Astrocyte of the cerebellum (primary cell): ENCODE measurements around the gene RARB.

ENCODE experiments used
- DNase-seq: peaks from one replicate; pipeline ENCODE4 v3.0.0-alpha.2; 2011; ENCODE audit warnings: low read depth
- H3K4me3 ChIP-seq: 2 replicates; pipeline ENCODE4 v1.5.1; 2011; ENCODE audit warnings: mild to moderate bottlenecking, low read depth, low read length, moderate library complexity
- in situ Hi-C: cut with HindIII; loops from 2 replicates; pipeline ENCODE4 v1.10.0; 2017; ENCODE audit warnings: low sequenced_read_pairs
- TF ChIP-seq, protein P1 (sequence below): IDR thresholded peaks from 2 replicates; pipeline ENCODE4 v1.5.1; 2012; ENCODE audit warnings: low read length, low read depth, moderate library complexity, mild to moderate bottlenecking; ENCODE audit errors: missing control alignments

RARB gene

DNA sequence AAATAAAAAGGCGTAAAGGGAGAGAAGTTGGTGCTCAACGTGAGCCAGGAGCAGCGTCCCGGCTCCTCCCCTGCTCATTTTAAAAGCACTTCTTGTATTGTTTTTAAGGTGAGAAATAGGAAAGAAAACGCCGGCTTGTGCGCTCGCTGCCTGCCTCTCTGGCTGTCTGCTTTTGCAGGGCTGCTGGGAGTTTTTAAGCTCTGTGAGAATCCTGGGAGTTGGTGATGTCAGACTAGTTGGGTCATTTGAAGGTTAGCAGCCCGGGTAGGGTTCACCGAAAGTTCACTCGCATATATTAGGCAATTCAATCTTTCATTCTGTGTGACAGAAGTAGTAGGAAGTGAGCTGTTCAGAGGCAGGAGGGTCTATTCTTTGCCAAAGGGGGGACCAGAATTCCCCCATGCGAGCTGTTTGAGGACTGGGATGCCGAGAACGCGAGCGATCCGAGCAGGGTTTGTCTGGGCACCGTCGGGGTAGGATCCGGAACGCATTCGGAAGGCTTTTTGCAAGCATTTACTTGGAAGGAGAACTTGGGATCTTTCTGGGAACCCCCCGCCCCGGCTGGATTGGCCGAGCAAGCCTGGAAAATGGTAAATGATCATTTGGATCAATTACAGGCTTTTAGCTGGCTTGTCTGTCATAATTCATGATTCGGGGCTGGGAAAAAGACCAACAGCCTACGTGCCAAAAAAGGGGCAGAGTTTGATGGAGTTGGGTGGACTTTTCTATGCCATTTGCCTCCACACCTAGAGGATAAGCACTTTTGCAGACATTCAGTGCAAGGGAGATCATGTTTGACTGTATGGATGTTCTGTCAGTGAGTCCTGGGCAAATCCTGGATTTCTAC is at the start of gene RARB:
RARB (plus strand) TSS at position 322 of the 847 bp plus-strand sequence; CDS start at position 791, 469 bp downstream.
- DNase-seq: peak; percentile 92
- in situ Hi-C loops: no loop called here
- TF ChIP-seq, protein P1, sequence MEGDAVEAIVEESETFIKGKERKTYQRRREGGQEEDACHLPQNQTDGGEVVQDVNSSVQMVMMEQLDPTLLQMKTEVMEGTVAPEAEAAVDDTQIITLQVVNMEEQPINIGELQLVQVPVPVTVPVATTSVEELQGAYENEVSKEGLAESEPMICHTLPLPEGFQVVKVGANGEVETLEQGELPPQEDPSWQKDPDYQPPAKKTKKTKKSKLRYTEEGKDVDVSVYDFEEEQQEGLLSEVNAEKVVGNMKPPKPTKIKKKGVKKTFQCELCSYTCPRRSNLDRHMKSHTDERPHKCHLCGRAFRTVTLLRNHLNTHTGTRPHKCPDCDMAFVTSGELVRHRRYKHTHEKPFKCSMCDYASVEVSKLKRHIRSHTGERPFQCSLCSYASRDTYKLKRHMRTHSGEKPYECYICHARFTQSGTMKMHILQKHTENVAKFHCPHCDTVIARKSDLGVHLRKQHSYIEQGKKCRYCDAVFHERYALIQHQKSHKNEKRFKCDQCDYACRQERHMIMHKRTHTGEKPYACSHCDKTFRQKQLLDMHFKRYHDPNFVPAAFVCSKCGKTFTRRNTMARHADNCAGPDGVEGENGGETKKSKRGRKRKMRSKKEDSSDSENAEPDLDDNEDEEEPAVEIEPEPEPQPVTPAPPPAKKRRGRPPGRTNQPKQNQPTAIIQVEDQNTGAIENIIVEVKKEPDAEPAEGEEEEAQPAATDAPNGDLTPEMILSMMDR: no peak
- H3K4me3 ChIP-seq: peak within 1 kb of the TSS; percentile 69

DNA sequence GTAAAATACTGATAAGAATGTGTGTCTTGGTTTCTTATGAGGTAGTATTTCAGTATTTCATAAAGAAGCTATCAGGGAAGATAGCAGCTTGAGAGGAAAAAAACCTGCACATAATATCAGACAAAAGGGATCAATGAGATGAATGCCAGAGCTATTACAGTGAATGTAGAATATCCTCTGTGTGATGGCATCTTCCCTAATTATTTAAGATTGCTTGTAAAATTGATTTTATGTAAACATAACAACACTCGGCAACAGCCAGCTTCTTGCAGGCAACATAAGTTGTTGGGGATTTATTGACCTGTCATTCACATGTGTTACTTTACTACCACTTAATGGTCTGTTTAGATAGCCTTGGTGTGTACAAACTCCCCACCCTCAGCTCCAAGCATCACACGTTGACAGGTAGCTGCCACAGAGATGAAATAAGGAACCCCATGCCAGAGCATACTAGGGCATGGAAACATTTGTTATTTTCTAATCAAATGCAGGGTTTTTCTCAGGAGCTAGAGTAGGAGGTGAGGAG is 49.2 kb upstream of the RARB start:
- TF ChIP-seq, protein P1: no peak
- in situ Hi-C loops: no loop called here
- DNase-seq: no peak
- no peak overlapping the region for H3K4me3 ChIP-seq

DNA sequence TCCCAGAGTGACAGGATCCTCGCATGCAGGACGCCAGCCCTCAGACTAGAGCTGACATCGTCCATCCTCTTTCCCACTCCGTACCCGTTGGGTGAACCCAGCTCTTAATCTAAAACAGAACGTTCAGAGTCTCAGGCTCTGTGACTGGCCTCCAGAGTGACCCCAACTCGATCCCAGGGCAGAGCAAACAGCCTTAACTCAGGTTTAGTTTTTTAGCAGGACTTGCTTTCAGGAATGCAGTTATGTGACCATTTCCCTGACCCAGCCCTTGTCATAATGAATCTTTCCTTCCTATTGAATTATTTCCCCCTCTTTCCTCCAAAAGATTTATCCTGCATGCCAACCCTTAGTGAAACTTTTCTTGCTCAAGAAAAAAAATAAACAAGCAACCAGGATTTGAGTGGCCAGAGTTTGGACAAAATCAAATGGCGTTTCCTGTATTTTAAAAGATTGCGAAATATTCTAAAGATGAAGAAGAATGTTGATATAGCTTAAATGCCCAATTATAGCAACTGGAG is 47.8 kb upstream of the RARB start:
- in situ Hi-C loops: no loop called here
- H3K4me3 ChIP-seq: no peak overlapping the region
- DNase-seq: no peak
- TF ChIP-seq, protein P1: no peak

DNA sequence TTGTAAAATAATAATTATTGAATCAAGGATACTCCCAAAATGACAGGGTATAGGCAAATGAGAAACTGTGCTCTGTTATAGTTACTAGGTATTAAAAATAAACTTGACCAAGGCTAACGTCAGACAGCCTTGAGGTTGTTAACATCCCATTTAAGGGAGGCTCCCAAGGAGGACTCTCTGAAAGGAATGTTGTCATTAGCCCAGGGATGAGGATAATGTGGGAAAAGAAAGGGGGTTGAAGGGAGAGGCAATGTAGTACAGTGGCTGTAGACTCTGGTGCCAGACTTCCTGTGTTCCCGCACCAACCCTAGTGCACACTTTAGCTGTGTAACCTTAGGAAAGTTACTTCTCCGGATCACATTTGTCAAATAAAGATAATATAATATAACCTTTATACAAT is 47.0 kb upstream of the RARB start:
- DNase-seq: no peak
- TF ChIP-seq, protein P1: no peak
- H3K4me3 ChIP-seq: no peak overlapping the region
- in situ Hi-C loops: no loop called here

DNA sequence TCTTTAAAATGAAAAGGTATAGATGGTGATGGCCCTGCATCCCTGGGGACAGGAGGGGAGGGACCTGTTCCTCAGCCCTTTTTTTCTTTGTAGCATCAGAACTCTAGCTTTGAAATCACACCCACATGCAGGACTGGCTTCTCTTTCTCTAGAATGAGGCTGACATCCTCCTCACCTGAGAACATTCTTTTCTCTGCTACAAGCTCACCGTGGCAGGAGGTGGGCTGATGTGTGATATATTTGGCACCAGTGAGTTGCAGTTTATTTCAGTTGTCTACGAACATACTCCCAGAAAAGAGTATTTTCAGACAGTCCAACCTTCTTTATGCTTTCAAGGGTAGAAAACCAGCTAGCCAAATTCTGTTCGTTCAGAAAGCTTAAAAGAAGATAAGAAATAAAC is 43.6 kb upstream of the RARB start:
- no peak overlapping the region for H3K4me3 ChIP-seq
- DNase-seq: no peak
- TF ChIP-seq, protein P1: no peak
- in situ Hi-C loops: no loop called here

DNA sequence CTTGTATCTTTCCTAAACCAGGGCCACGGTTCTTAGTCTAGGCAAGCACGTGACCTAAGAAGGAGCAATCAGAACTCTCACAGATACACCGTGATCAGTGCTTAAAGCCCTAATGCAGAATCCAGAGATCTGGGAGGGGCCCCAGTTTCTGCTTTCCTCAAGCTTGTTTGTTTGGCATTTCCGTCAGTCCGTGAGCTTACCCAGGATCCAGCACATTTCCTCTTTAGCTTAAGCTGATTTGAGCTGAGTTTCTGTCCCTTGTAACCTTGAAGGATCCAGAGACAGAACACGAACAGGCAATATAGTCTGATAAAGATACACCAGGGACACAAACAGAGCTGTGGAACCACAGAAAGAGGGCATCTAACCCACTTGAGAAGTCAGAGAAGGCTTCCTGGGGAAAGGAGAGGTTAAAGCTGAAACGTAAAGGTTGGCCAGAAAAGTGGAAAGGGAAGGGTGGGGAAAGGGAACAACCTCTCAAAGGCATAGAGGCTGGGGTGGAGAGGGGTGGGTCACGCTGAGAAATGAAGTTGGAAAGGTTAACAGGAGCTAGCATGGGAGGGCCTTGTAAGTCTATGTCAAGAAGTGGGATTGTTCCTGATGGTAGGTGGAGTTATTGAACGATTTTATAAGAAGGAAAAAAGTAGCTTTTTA is 42.1 kb upstream of the RARB start:
- TF ChIP-seq, protein P1: no peak
- DNase-seq: no peak
- in situ Hi-C loops: no loop called here
- no peak overlapping the region for H3K4me3 ChIP-seq
